NCI-H1436 treated with DMSO at 0.1 percent for 48 hours (cell line): ENCODE results near the gene PSG1.
"Not testable (repeated sequence)": the region's sequence is repeated elsewhere in the genome, so short reads cannot be mapped to it uniquely, and the experiment has no call there.

ENCODE experiments used
- DNase-seq: peaks from one replicate; lab custom pipeline; 2025; lab: John Stamatoyannopoulos, UW

Gene PSG1

DNA sequence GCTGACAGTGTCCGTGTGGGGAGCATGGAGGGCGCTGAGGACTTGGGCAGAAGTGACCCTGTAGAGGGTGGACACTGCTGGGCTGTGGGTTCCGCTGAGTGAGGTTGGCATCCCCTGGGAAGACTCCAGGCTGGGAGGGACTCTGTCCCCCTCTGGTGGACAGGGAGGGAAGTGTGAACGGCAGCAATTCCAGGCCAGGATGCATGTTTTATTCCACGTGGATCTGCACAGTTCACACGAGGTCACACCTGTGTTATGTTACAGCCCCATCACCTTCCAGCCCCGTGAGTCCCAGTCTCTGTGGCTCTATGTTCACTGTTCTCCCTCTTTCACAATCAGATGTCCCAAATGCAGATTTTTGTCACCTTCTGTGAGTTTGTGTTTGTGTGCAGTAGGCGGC lies 1.8 kb upstream of the PSG1 start:
- DNase-seq, result not testable (repeated sequence)

DNA sequence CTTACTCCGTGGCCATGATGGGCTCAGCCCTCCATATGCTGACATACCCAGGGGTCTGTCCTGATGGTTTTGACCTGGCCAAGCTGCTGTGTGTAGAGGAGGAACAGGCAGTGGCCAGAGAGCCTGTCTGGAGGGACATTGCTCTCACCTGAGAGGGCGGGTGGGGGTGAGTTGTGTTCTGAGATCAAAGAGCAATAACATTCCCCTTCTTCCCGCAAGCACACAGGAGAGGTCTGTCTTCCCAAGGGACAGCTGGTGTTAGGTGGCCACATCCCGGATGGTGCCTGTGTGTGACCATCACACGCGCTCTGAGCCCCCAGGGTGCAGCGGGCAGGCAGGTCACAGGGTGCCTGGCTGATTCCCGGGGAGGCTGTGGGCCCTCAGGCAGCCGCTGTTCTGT lies 1.1 kb upstream of the PSG1 start:
- DNase-seq, result not testable (repeated sequence)

DNA sequence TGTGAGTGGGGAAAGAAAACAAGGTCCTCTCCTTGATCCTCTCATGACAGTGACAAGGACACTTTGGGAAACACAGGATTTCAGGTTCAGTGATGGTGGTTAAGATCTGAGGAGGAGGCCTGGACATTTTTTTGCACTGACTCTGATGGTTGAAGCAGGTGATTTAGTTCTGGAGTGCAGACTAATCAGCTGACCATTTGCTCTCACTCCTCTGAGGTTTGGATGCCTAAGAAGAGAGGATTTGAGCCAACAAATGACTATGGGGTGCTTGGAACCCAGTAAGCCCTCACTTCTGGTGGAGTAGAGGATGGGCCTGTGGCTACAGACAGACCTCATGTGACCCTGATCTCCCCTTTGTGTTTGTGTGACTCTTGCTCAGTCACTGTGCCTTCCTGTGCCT lies 2.9 kb downstream of the PSG1 start:
- not testable (repeated sequence) for DNase-seq

DNA sequence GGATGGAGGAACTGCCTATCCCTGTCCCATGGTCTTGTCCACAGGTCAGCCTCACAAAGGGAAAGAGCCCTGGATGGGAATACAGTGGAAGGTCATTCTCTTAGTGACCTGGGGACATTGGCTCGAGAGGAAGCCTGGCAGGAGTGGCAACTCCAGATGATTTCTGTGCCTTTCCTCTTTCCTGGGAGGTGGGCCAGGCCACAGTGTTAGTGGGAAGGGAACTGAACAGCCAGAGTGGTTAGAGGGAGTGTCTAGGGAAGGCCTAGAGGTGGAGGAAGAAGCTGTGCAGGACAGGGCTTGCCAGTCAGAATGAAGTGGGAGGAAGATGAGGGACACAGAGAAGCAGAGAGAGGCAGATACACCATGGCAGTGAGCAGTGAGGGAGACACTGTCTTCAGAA lies 3.6 kb downstream of the PSG1 start:
- DNase-seq, result not testable (repeated sequence)

DNA sequence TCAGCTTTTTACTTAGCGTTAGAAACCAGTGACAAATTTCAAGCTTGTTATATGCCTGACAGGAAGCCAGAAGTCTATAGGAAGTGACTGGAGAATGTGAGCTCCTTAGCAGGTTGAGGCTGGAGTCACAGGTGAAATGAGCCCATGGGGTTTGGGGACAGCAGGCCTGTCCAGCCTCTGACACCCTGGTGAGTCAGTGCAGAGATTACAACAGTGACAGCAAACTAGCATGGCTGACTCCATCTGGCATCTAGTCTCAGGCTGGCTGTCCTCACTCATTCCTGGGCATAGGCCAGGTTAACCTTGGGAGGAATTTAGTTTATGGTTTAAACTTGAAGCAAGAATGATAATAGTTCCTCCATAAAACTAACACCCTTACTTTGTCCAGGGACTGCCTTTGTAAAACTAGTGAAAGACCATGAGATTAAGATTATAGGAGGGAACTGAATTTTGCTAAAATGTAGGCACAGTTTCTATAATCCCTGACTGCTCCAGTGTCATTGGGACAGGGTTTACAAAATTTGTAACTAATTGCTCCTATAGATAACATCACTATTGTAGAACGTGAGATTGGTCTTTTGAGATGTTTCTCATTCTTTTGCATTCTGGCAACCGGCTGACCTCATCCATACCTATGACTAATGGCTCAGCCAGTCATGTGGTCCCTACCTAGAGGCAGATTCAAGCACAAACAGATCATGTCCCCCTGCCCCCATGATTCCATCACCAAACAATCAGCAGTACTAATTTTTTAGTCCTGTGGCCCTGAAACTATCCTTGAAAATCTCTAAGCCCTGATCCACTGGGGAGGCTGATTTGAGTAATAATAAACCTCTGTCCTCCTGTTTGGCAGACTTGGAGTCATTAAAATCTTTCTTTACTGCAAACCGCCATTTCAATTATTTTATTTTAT lies 4.4 kb downstream of the PSG1 start:
- DNase-seq, result not testable (repeated sequence)

DNA sequence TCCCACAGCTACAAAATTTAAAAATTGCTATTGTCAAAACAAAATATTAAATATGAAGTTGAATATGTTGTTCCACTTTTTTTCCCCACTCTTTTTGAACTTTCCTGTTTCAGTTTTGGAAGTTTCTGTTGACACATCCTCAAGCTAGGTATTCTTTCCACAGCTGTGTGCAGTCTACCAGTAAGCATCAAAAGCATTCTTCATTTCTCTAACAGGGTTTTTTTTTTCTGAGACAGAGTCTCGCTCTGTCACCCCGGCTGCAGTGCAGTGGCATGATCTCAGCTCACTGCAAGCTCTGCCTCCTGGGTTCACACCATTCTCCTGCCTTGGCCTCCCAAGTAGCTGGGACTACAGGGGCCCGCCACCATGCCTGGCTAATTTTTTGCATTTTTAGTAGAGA lies 5.4 kb downstream of the PSG1 start:
- DNase-seq, result not testable (repeated sequence)

DNA sequence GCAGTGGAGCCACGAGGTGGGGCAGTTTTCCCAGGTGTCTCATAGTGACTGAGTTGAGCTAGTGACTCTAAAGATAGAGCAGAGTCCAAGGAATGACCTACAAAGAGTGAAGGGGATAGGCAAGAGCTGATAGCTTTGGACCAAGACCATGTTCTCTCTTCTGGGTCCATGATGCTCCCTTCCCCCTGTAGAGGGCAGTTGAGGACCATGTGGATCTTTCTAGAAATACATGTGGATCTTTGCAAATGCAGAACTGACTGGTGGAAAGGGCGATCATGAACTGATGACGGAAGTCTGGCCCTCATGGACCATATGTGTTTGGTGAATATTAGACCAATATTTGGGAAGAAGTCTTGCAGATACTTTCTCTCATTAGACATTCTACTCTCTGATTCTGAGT lies 6.9 kb downstream of the PSG1 start:
- no peak for DNase-seq

DNA sequence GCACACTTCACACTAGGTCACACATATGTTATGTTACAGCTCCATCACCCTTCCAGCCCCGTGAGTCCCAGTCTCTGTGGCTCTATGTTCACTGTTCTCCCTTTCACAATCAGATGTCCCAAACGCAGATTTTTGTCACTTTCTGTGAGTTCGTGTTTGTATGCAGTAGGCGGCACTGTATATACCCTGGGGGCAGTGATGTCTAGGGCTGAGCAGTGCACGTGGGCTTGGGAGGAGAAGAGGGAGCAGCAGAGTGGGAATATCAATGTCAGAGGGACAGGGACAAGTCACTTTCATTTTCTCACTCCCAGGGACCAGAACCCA lies 22.0 kb downstream of the PSG1 start:
- DNase-seq, result no peak

DNA sequence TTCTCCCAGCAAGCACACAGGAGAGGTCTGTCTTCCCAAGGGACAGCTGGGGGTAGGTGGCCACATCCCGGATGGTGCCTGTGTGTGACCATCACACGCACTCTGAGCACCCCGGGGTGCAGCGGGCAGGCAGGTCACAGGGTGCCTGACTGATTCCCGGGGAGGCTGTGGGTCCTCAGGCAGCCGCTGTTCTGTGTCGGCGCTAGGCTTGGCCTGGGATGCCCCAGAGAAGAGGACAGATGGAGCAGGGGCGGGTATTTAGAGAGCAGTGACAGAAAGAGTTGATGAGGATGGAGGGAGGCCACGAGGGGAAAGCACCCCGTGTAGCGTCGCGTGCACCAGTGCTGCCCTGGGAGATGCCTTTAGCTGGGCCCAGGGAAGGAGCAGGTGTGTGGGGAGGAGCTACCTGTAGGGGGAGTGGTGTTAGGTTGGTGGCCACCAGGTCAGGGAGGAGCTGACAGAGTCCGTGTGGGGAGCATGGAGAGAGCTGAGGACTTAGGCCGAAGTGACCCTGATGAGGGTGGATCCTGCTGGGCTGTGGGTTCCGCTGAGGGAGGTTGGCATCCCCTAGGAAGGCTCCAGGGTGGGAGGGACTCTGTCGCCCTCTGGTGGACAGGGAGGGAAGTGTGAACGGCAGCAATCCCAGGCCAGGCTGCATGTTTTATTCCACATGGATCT lies 22.5 kb downstream of the PSG1 start:
- not testable (repeated sequence) for DNase-seq

DNA sequence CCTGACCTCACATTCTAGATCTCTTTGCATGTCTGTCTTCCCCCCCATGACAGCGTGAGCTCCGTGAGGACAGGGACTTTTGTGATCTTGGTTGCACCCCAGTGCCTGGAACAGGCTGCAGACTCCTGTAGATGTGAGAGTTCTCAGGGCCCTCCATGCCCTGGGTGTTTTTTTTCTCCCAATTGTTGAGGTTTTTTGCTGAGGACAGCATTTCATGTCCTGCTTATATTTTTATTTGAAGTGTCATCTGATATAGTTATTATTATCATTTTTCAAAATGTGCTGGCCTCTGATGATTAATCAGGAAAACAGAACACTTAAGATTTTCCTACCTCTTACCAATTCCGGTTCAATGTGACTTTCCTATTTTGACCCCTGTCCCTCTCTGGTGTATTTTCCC lies 24.8 kb downstream of the PSG1 start:
- not testable (repeated sequence) for DNase-seq

DNA sequence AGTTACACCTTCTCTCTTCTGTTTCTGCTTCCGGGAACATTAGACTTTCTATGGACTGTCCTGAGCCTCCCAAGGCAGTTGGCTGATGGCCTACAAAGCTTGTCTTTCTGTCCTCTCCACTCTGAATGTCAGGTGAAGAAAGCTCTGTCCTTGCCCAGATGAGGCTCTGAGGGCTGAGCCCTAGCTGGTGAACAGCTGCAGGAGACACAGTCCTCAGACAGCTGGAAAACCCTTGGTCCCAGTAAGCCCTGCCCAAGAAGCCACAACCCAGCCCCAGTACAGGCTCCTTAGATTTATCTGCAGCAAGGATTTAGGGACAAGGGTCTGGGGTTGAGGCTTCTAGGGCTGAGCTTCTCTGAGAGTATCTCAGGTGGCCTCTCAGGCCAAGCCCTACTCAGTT lies 26.3 kb downstream of the PSG1 start:
- DNase-seq, result not testable (repeated sequence)

DNA sequence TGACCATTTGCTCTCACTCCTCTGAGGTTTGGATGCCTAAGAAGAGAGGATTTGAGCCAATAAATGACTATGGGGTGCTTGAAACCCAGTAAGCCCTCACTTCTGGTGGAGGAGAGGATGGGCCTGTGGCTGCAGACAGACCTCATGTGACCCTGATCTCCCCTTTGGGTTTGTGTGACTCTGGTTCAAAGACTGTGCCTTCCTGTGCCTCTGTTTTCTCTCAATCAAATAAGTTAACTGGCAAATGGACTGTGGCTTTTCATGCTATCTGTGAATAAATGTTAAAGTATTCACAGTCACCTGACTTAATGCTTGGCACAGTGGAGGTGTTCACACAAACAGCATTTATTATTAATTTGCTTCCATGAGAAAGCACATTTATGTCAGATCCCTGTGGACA lies 26.7 kb downstream of the PSG1 start:
- not testable (repeated sequence) for DNase-seq

DNA sequence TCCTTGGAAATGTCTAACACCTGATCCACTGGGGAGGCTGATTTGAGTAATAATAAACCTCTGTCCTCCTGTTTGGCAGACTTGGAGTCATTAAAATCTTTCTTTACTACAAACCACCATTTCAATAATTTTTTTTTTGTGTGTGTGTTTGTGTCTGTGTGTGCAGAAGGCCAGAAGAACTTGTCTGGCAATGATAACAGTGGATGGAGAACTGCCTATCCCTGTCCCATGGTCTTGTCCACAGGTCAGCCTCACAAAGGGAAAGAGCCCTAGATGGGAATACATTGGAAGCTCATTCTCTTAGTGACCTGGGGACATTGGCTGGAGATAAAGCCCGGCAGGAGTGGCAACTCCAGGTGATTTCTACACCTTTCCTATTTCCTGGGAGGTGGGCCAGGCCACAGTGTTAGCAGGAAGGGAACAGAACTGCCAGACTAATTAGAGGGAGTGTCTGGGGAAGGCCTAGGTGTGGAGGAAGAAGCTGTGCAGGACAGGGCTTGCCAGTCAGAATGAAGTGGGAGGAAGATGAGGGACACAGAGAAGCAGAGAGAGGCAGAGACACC lies 27.7 kb downstream of the PSG1 start:
- not testable (repeated sequence) for DNase-seq

DNA sequence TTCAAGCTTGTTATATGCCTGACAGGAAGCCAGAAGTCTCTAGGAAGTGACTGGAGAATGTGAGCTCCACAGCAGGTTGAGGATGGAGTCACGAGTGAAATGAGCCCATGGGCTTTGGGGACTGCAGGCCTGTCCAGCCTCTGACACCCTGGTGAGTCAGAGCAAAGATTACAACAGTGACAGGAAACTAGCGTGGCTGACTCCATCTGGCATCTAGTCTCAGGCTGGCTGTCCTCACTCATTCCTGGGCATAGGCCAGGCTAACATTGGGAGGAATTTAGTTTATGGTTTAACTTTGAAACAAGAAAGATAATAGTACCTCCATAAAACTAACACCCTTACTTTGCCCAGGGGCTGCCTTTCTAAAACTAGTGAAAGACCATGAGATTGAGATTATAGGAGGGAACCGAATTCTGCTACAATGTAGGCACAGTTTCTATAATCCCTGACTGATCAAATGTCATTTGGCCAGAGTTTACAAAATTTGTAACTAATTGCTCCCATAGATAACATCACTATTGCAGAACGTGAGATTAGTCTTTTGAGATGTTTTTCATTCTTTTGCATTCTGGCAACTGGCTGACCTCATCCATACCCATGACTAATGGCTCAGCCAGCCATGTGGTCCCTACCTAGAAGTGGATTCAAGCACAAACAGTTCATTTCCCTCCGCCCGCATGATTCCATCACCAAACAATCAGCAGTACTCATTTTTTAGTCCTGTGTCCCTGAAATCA lies 28.4 kb downstream of the PSG1 start:
- no peak for DNase-seq

DNA sequence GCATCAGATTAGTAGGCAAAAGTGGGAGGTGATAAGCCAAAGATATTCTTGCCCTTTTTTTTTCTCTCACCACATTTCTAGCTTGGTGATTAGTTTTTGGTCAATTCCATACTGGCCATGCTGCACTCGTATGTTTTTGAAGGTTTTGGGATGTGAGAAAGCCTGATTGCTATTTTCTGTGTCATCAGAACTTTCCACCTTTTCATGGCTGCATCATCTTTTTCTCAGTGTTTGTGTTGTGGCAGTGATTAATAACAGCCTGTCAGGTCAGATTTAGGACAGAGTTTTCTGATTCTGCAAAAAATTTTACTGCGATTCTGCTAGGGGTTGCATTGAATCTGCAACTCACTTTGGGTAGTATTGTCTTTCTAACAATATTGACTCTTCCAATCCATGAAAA lies 32.9 kb downstream of the PSG1 start:
- no peak for DNase-seq

DNA sequence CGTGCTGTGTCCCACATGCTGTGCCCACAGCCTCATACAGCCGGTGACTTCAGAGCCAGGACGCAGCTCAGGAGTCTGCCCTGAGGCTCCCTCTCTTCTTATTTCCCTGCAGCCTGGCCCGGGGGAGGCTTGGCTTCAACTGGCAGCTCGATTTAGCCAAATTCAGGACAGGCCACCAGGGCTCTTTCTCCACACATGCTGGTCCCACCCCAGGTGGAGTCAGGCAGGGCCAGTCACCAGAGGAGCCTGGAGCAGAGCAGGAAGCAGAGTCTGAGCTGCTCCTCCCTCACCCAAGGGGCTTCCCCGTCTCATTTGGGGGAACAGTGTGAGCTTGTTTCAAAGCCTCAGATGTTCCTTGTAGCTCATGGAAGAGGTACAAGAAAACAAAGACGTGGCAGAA lies 35.9 kb downstream of the PSG1 start:
- not testable (repeated sequence) for DNase-seq

DNA sequence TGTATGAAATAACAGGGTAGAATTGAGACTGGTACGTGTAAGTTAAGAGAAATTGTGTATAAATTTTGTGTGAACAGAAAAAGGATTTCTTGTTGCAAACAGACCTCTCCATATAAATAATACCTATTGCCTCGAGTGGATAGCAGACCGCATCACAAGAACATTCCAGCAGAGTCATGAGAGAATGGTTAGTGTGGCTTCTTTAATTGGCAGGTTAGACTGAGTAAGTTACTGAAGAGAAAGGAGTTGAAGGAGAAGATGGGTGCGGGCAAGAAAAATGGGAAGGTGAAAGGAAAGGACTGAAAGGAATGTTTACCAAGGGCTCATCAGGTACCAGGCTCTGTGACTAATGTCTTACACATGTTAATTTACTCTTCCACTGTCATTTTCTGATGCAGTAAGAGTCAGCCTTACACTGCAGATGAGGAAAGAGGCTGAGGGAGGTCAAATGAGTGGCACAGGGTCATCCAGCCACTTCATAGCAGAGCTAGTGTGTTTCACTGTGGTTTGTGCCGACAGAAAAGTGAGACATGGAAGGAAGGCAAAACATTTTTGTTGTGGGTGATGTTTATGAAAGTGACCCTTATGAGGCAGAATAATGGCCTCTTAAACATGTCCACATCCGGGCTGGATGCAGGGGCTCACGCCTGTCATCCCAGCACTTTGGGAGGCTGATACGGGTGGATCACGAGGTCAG lies 46.6 kb downstream of the PSG1 start:
- not testable (repeated sequence) for DNase-seq

DNA sequence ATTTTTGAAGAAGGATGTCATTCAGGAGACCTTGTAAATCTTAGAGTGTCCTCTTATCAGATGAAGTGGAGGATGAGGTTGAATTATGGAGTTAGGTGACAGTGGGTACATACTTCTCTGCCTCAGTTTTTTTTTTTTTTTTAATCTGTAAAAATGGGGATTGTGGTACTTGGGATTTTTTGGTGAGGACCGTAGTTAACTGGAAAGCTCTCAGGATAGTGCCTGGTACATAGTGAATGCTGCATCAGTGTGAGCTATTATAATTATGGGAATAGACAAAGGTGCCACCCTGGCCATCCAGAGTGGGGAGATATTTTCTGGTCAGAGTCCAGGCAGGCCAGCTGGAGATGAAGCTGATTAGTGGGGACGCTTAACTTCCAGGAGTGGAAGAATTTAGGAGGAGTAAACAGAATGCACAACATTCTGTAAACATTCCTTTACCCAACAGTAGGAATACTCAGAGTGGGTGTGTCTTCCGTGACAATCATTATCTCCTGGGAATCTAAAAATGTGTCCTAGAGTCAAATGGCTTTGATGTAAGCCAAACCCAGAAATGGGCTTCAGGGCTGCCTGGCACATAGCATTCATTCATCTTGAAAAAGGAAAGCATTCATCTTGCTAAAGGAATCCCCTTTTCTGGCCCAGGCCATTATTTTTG lies 47.4 kb downstream of the PSG1 start:
- not testable (repeated sequence) for DNase-seq

DNA sequence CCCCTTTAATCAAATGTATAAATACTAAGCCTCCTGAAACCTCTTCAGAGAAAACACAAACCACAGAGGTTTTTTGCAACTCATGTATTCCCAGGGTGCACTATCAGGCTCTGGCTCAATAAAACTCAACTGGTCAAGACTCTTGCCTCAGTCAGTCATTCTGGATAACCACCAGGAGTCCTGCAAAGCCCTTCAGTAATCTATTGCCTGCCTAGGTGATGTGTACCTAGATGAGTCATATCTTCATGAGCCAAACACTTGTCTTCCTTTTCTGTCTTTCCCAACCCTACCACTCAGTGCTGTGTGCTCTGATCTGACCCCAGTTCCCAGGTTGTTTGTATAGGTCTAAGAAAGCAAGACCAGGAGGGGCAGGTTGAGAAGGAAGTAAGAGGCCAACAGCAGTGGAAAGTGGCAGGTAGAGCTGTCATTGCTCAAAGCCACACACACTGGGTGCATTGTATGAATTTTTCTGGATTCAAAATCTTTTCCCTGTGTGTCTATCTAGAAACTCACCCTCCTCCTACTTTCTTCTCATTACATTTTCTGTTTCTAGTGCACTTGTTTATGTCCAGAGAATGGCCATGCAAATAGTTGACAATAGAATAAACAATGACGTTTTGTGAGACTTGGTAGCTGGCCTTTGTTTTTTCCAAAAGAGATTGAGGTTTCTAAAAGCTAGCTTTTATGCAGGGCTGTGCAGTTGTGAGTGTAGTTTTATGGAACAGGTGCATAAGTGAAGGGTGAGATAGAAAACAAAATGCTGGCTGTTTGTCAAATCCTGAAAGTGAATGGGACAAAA lies 48.1 kb downstream of the PSG1 start:
- no peak for DNase-seq

DNA sequence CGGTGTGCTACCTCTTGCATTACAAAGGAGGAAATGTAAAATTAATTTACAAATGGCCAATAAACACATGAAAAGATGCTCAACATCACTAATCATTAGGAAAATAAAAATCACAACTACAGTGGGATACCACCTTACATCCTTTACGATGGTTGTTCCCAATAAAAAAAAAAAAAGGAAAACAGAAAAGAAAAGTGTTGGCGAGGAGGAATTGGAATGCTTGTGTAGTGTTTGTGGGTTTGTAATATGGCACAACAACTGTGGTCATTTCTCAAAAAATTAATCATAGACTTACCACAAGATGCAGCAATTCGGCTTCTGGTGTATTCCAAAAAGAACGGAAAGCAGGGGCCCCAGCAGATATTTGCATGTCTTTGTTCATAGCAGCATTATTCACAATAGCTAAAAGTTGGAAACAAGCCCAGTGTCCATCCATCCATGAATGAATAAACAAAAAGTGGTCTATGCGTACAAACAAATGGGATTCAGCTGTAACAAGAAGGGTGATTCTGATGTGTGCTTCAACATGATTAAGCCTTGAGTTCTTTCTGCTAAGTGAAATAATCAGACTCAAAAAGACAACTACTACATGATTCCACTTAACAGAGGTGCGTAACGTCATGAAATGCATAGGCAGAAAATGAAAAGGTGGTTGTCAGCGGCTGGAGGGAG lies 58.1 kb downstream of the PSG1 start:
- DNase-seq, result not testable (repeated sequence)
